ENCODE measurements around the gene PPP1R12A.

The PPP1R12A gene

GRCh38 chr12:79936670-79937069, 1.8 kb upstream of the PPP1R12A start:
- peak overlapping the region in 1 of 2 donors; percentile 99 for H3K9ac ChIP-seq (ENCODE audit: low read depth in 1 of 2, low read length in 2 of 2)
- H3K9me3 ChIP-seq (ENCODE audit: control insufficient read depth in 1 of 2, low read length in 2 of 2), result no peaks in the 10 kb centered on the region
- H3K27me3 ChIP-seq (ENCODE audit: control insufficient read depth in 1 of 2, insufficient read depth in 2 of 2, low read length in 2 of 2), result no peaks in the 10 kb centered on the region
- H3K4me1 ChIP-seq (ENCODE audit: control insufficient read depth in 1 of 2, insufficient read depth in 2 of 2, low read length in 2 of 2), result peaks cover 12 to 18% of the 10 kb centered on the region in 2 donors
- peak overlapping the region in 1 of 2 donors; percentile 99 for H3K4me3 ChIP-seq (ENCODE audit: low read depth in 1 of 2, low read length in 2 of 2)
- no peak overlapping the region for H3K27ac ChIP-seq (ENCODE audit: low read depth, low read length)
- no peaks in the 10 kb centered on the region for H3K36me3 ChIP-seq (ENCODE audit: control insufficient read depth in 1 of 2, insufficient read depth in 2 of 2, low read length in 2 of 2)

GRCh38 chr12:79935624-79936345, 888 bp upstream of the PPP1R12A start:
- H3K4me3 ChIP-seq (ENCODE audit: low read depth in 1 of 2, low read length in 2 of 2), result peak overlapping the region; percentile 98 to 99
- no peaks in the 10 kb centered on the region for H3K27me3 ChIP-seq (ENCODE audit: control insufficient read depth in 1 of 2, insufficient read depth in 2 of 2, low read length in 2 of 2)
- H3K27ac ChIP-seq (ENCODE audit: low read depth, low read length), result peak overlapping the region; percentile 96
- no peaks in the 10 kb centered on the region for H3K36me3 ChIP-seq (ENCODE audit: control insufficient read depth in 1 of 2, insufficient read depth in 2 of 2, low read length in 2 of 2)
- peak overlapping the region; percentile 92 to 99 for H3K9ac ChIP-seq (ENCODE audit: low read depth in 1 of 2, low read length in 2 of 2)
- no peaks in the 10 kb centered on the region for H3K9me3 ChIP-seq (ENCODE audit: control insufficient read depth in 1 of 2, low read length in 2 of 2)
- peaks cover 12 to 18% of the 10 kb centered on the region in 2 donors for H3K4me1 ChIP-seq (ENCODE audit: control insufficient read depth in 1 of 2, insufficient read depth in 2 of 2, low read length in 2 of 2)

DNA sequence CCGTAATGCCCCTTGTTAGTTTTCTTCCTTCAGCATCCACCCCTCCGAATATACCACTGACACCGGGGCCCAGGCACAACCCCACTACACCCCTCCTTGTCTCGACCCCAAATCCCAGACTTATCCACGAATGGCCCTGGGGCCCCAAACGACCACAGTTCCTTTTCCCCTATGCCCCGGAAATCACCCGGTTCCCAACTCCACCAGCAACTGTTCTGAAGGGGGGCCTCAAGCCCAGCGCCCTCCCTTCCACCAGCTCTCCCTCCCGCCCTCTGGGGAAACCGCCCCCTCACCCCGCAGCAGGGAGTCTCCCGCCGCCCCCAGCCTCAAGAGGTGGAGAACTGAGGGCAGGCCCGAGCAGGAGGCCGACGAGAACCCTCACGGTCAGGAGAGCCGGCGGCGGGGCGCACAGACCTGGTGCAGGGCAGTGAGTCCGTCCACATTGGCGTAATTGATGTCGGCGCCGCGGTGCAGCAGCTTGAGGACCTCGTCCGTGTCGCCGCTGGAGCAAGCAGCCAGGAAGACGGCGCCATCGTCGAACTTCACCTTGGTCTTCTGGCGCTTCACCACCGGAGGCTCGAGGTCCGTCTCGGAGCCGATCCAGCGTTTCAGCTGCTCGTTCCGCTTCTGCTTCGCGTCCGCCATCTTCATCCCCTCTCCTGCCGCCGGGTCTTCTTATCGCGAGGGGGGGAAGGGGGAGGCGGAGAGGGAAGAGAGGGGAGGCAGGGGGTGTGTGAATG, 446 bp downstream of the PPP1R12A start:
- Histone ChIP-seq H3K9me3 (ENCODE audit: control insufficient read depth in 1 of 2, low read length in 2 of 2) (no peaks in the 10 kb centered on the region), H3K36me3 (ENCODE audit: control insufficient read depth in 1 of 2, insufficient read depth in 2 of 2, low read length in 2 of 2) (no peaks in the 10 kb centered on the region), H3K4me1 (ENCODE audit: control insufficient read depth in 1 of 2, insufficient read depth in 2 of 2, low read length in 2 of 2) (peaks cover 12 to 18% of the 10 kb centered on the region in 2 donors), H3K9ac (ENCODE audit: low read depth in 1 of 2, low read length in 2 of 2) (peak overlapping the region; percentile 98 to 99), H3K27ac (ENCODE audit: low read depth, low read length) (peak overlapping the region; percentile 96), H3K27me3 (ENCODE audit: control insufficient read depth in 1 of 2, insufficient read depth in 2 of 2, low read length in 2 of 2) (no peaks in the 10 kb centered on the region), H3K4me3 (ENCODE audit: low read depth in 1 of 2, low read length in 2 of 2) (peak overlapping the region; percentile 98 to 99)

- H3K27ac ChIP-seq (ENCODE audit: low read depth, low read length), result peak overlapping the region; percentile 96
- H3K4me3 ChIP-seq (ENCODE audit: low read depth in 1 of 2, low read length in 2 of 2), result peak overlapping the region; percentile 98 to 99
- H3K36me3 ChIP-seq (ENCODE audit: control insufficient read depth in 1 of 2, insufficient read depth in 2 of 2, low read length in 2 of 2), result no peaks in the 10 kb centered on the region
- H3K9ac ChIP-seq (ENCODE audit: low read depth in 1 of 2, low read length in 2 of 2), result peak overlapping the region; percentile 98 to 99
- H3K27me3 ChIP-seq (ENCODE audit: control insufficient read depth in 1 of 2, insufficient read depth in 2 of 2, low read length in 2 of 2), result no peaks in the 10 kb centered on the region
- no peaks in the 10 kb centered on the region for H3K9me3 ChIP-seq (ENCODE audit: control insufficient read depth in 1 of 2, low read length in 2 of 2)
- H3K4me1 ChIP-seq (ENCODE audit: control insufficient read depth in 1 of 2, insufficient read depth in 2 of 2, low read length in 2 of 2), result peaks cover 12 to 18% of the 10 kb centered on the region in 2 donors
Measured at GRCh38 chr12:79933532-79934264, 1.2 kb downstream of the PPP1R12A start.

DNA sequence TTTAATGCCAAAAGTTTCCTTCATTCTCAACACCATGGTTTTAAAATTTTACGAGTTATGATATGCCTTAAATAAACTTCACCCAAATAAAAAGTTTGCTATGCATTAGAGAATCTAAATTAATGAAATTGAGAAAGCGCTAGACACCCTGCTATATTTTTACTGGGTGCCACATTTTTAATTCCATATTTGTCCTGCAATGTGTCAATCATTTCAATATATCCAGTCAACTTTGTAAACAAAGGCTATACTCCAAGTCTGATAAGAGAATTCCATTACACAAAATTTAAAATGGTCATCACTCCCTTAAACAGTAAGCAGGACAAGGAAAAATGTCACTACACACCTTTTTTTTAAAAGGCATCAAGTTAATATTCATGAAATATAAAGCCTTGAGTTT, 1.9 kb downstream of the PPP1R12A start:
- Histone ChIP-seq H3K27ac (ENCODE audit: low read depth, low read length) (no peak overlapping the region), H3K9ac (ENCODE audit: low read depth in 1 of 2, low read length in 2 of 2) (peak overlapping the region in 1 of 2 donors; percentile 99), H3K9me3 (ENCODE audit: control insufficient read depth in 1 of 2, low read length in 2 of 2) (no peaks in the 10 kb centered on the region), H3K4me3 (ENCODE audit: low read depth in 1 of 2, low read length in 2 of 2) (peak overlapping the region; percentile 98 to 99), H3K4me1 (ENCODE audit: control insufficient read depth in 1 of 2, insufficient read depth in 2 of 2, low read length in 2 of 2) (peaks cover 12 to 18% of the 10 kb centered on the region in 2 donors), H3K27me3 (ENCODE audit: control insufficient read depth in 1 of 2, insufficient read depth in 2 of 2, low read length in 2 of 2) (no peaks in the 10 kb centered on the region), H3K36me3 (ENCODE audit: control insufficient read depth in 1 of 2, insufficient read depth in 2 of 2, low read length in 2 of 2) (no peaks in the 10 kb centered on the region)

DNA sequence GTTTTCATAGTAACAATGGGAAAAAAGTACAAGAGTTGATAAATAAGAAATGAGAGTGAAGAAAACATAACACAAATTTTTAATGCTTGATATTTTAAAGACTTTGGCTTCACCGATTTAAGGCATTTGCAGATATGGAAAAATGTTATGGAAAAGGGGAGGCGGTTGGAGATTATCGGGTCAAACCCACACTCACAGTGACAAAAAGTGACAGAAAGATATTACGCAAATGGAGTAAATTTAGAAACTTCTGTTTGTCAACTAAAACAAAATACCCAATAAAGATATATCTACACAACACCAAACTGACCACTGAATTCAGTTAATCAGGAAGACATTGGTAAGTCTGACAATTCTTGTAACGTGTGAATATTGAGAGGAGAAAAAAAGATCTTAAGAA, 2.5 kb downstream of the PPP1R12A start:
- Histone ChIP-seq H3K4me3 (ENCODE audit: low read depth in 1 of 2, low read length in 2 of 2) (peak overlapping the region; percentile 33 to 98), H3K27ac (ENCODE audit: low read depth, low read length) (no peak overlapping the region), H3K9ac (ENCODE audit: low read depth in 1 of 2, low read length in 2 of 2) (peak overlapping the region in 1 of 2 donors; percentile 13), H3K27me3 (ENCODE audit: control insufficient read depth in 1 of 2, insufficient read depth in 2 of 2, low read length in 2 of 2) (no peaks in the 10 kb centered on the region), H3K4me1 (ENCODE audit: control insufficient read depth in 1 of 2, insufficient read depth in 2 of 2, low read length in 2 of 2) (peaks cover 17 to 23% of the 10 kb centered on the region in 2 donors), H3K36me3 (ENCODE audit: control insufficient read depth in 1 of 2, insufficient read depth in 2 of 2, low read length in 2 of 2) (no peaks in the 10 kb centered on the region), H3K9me3 (ENCODE audit: control insufficient read depth in 1 of 2, low read length in 2 of 2) (no peaks in the 10 kb centered on the region)

DNA sequence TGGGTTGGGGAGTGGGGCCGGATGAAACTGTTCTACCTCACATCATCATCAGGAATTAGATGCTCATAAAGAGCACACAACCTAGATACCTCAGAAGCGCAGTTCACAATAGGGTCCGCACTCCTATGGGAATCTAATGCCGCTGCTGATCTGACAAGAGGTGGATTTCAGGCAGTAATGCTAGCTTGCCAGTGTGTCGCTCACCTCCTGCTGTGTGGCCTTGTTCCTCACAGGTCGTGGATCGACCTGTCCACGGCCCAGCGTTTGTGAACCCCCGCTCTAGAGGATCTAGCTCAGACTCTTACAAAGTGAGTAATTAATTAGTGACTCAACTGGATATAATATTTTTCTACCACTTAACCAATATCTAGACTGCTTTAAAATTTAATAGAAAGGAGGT, 5.8 kb downstream of the PPP1R12A start:
- no peaks in the 10 kb centered on the region for H3K27me3 ChIP-seq (ENCODE audit: control insufficient read depth in 1 of 2, insufficient read depth in 2 of 2, low read length in 2 of 2)
- H3K4me1 ChIP-seq (ENCODE audit: control insufficient read depth in 1 of 2, insufficient read depth in 2 of 2, low read length in 2 of 2), result peaks cover 11 to 12% of the 10 kb centered on the region in 2 donors
- no peak overlapping the region for H3K9ac ChIP-seq (ENCODE audit: low read depth in 1 of 2, low read length in 2 of 2)
- H3K9me3 ChIP-seq (ENCODE audit: control insufficient read depth in 1 of 2, low read length in 2 of 2), result no peaks in the 10 kb centered on the region
- no peak overlapping the region for H3K4me3 ChIP-seq (ENCODE audit: low read depth in 1 of 2, low read length in 2 of 2)
- no peaks in the 10 kb centered on the region for H3K36me3 ChIP-seq (ENCODE audit: control insufficient read depth in 1 of 2, insufficient read depth in 2 of 2, low read length in 2 of 2)
- no peak overlapping the region for H3K27ac ChIP-seq (ENCODE audit: low read depth, low read length)

DNA sequence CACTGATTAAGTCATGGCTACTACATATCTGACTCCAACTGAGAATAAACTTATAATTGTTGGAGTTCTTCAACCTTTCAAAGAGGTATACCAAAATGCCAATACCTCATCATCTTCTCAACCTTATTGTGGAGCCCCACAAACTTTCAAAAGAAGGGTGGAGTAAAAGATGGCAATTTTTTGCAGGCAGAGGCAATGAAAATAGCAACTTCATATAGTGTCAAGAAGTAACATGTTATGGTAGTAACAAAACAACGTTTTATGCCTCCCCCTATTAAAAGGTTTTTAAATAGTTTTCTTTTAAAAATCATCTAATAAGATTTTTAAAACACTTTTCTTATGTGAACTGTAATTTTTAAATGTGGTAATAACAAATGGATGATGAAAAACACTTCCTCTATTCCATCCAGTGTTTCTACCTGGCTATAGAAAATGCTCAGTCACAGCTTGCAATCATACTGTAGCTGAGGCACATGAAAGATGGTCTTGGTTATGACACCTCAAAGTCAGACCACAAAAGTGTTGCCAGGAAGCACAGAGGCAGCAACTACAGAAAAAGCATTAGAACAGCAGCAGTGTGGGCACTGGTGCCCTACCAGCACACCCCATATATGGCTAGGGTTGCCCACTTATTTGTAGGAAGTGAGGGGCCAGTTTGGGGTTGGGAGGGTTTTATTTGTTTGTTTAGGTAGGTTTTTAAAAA, 7.0 kb downstream of the PPP1R12A start:
- Histone ChIP-seq H3K27ac (ENCODE audit: low read depth, low read length) (no peak overlapping the region), H3K27me3 (ENCODE audit: control insufficient read depth in 1 of 2, insufficient read depth in 2 of 2, low read length in 2 of 2) (no peaks in the 10 kb centered on the region), H3K9ac (ENCODE audit: low read depth in 1 of 2, low read length in 2 of 2) (no peak overlapping the region), H3K4me3 (ENCODE audit: low read depth in 1 of 2, low read length in 2 of 2) (no peak overlapping the region), H3K9me3 (ENCODE audit: control insufficient read depth in 1 of 2, low read length in 2 of 2) (no peaks in the 10 kb centered on the region), H3K36me3 (ENCODE audit: control insufficient read depth in 1 of 2, insufficient read depth in 2 of 2, low read length in 2 of 2) (no peaks in the 10 kb centered on the region), H3K4me1 (ENCODE audit: control insufficient read depth in 1 of 2, insufficient read depth in 2 of 2, low read length in 2 of 2) (peaks cover 11 to 12% of the 10 kb centered on the region in 2 donors)

- no peaks in the 10 kb centered on the region for H3K9me3 ChIP-seq (ENCODE audit: control insufficient read depth in 1 of 2, low read length in 2 of 2)
- peaks cover 7 to 13% of the 10 kb centered on the region in 2 donors for H3K4me1 ChIP-seq (ENCODE audit: control insufficient read depth in 1 of 2, insufficient read depth in 2 of 2, low read length in 2 of 2)
- no peak overlapping the region for H3K4me3 ChIP-seq (ENCODE audit: low read depth in 1 of 2, low read length in 2 of 2)
- H3K27me3 ChIP-seq (ENCODE audit: control insufficient read depth in 1 of 2, insufficient read depth in 2 of 2, low read length in 2 of 2), result no peaks in the 10 kb centered on the region
- H3K27ac ChIP-seq (ENCODE audit: low read depth, low read length), result no peak overlapping the region
- no peak overlapping the region for H3K9ac ChIP-seq (ENCODE audit: low read depth in 1 of 2, low read length in 2 of 2)
- H3K36me3 ChIP-seq (ENCODE audit: control insufficient read depth in 1 of 2, insufficient read depth in 2 of 2, low read length in 2 of 2), result no peaks in the 10 kb centered on the region
Measured at GRCh38 chr12:79926951-79927350, 7.9 kb downstream of the PPP1R12A start.

All from duodenal mucosa (tissue), 2 donors.